Endothelial cell of umbilical vein (primary cell): Measurements from ENCODE around the gene ANKRD35. TPM values are rescaled to one million over a fixed set of nuclear protein-coding genes. Genes with fewer than 3 reads are reported as not detected.

ENCODE experiments used
- BruUV-seq: library from RNA; stranded (reverse); fragments of 400-500 nt; replicated peaks from 2 replicates; lab custom pipeline; 2021; lab: Mats Ljungman, UMichigan
- CTCF ChIA-PET: fragments of 300-600, 350-600 bp; sonication (Branson Sonifier 250); formaldehyde crosslinking; loops from one replicate; lab custom pipeline; 2021; ENCODE audit warnings: antibody characterized with exemption, inconsistent platforms; lab: Charles Lee
- POLR2A ChIA-PET: fragments of 300-600, 350-600 bp; sonication (Branson Sonifier 250); formaldehyde crosslinking; loops from one replicate; lab custom pipeline; 2021; ENCODE audit warnings: antibody characterized with exemption, inconsistent platforms; lab: Charles Lee
- DNase-seq: peaks from one replicate; pipeline ENCODE4 v3.0.0-alpha.2; 2011; ENCODE audit warnings: low read depth, low spot score
- FAIRE-seq: peaks from 2 replicates; lab custom pipeline; 2011; peaks lifted over from hg19 to GRCh38; lab: Jason Lieb, UNC
- H2AFZ ChIP-seq: 2 replicates; pipeline ENCODE4 v1.6.0; 2012; ENCODE audit warnings: low read depth, low read length, control low read depth, inconsistent platforms
- H3K27ac ChIP-seq: 2 replicates; pipeline ENCODE4 v1.5.1; 2011; ENCODE audit warnings: low read depth, mild to moderate bottlenecking, control low read depth, low read length, moderate library complexity; ENCODE audit not compliant: insufficient read depth
- H3K27me3 ChIP-seq, 2 experiments: 2 replicates each; pipeline versions ENCODE4 v1.6.0 to v1.6.1; 2011; ENCODE audit warnings: low read length in 2 of 2, mixed read lengths in 1 of 2; ENCODE audit not compliant: control insufficient read depth in 2 of 2, insufficient read depth in 2 of 2
- H3K36me3 ChIP-seq, 2 experiments: 2 replicates in 1 of 2; 3 replicates in 1 of 2; pipeline ENCODE4 v1.5.1; 2011; ENCODE audit warnings: low read length in 2 of 2, mild to moderate bottlenecking in 1 of 2, moderate library complexity in 1 of 2; ENCODE audit not compliant: control insufficient read depth in 2 of 2, insufficient read depth in 2 of 2; ENCODE audit errors: extremely low read depth in 1 of 2
- H3K4me1 ChIP-seq: 3 replicates; pipeline ENCODE4 v1.5.1; 2011; ENCODE audit warnings: mild to moderate bottlenecking, low read length; ENCODE audit not compliant: control insufficient read depth, insufficient read depth; ENCODE audit errors: extremely low read depth
- H3K4me2 ChIP-seq: 2 replicates; pipeline ENCODE4 v1.6.1; 2011; ENCODE audit warnings: low read length, control low read depth, mixed read lengths; ENCODE audit not compliant: insufficient read depth
- H3K4me3 ChIP-seq, 3 experiments: fragments of 200-600 bp in 1 of 3; sonication (generic), shearing (Covaris generic) in 1 of 3; replicated peaks in 1 of 3; 2 replicates each; pipeline ENCODE4 v1.5.1; 2011 to 2016; ENCODE audit warnings: control low read depth in 3 of 3, low read length in 3 of 3, mild to moderate bottlenecking in 2 of 3, inconsistent platforms in 1 of 3, low read depth in 1 of 3, moderate library complexity in 1 of 3; ENCODE audit not compliant: insufficient read depth in 1 of 3
- H3K79me2 ChIP-seq: 2 replicates; pipeline ENCODE4 v1.6.0; 2012; ENCODE audit warnings: low read length, inconsistent platforms; ENCODE audit not compliant: control insufficient read depth, insufficient read depth
- H3K9ac ChIP-seq: replicated peaks from 2 replicates; pipeline ENCODE3; 2011; ENCODE audit warnings: low read length, control low read depth; ENCODE audit not compliant: insufficient read depth; ENCODE audit errors: extremely low read depth
- H3K9me1 ChIP-seq: replicated peaks from 3 replicates; pipeline ENCODE4 v1.6.0; 2011; ENCODE audit warnings: mild to moderate bottlenecking, low read length; ENCODE audit not compliant: control insufficient read depth, insufficient read depth; ENCODE audit errors: extremely low read depth
- H3K9me3 ChIP-seq: replicated peaks from 2 replicates; pipeline ENCODE4 v1.5.1; 2012; ENCODE audit warnings: low read length, inconsistent platforms; ENCODE audit not compliant: control insufficient read depth, insufficient read depth
- H4K20me1 ChIP-seq: replicated peaks from 2 replicates; pipeline ENCODE3; 2011; ENCODE audit warnings: mild to moderate bottlenecking, low read length; ENCODE audit not compliant: control insufficient read depth, insufficient read depth; ENCODE audit errors: extremely low read depth
- EZH2 ChIP-seq: IDR thresholded peaks from 2 replicates; pipeline ENCODE4 v1.6.1; 2012; ENCODE audit warnings: borderline replicate concordance, low read depth, mild to moderate bottlenecking, moderate library complexity, low read length, inconsistent platforms; ENCODE audit not compliant: severe bottlenecking
- FOS ChIP-seq: IDR thresholded peaks from 2 replicates; pipeline ENCODE4 v1.6.1; 2011; ENCODE audit warnings: mild to moderate bottlenecking, low read length, moderate library complexity, borderline replicate concordance; ENCODE audit not compliant: insufficient read depth
- GATA2 ChIP-seq: IDR thresholded peaks from 2 replicates; pipeline ENCODE4 v1.7.0; 2011; ENCODE audit warnings: low read depth, mild to moderate bottlenecking, moderate library complexity, mixed read lengths, low read length; ENCODE audit not compliant: insufficient read length, insufficient read depth
- JUN ChIP-seq: IDR thresholded peaks from 2 replicates; pipeline ENCODE4 v1.6.1; 2011; ENCODE audit warnings: borderline replicate concordance, low read depth; ENCODE audit not compliant: insufficient read length, insufficient read depth
- MAX ChIP-seq: IDR thresholded peaks from 2 replicates; pipeline ENCODE4 v1.6.1; 2011; ENCODE audit not compliant: insufficient read depth, insufficient read length
- MYC ChIP-seq: IDR thresholded peaks from one replicate; pipeline ENCODE4 v1.6.1; 2011; ENCODE audit warnings: mild to moderate bottlenecking, low read depth, low read length
- POLR2A ChIP-seq: IDR thresholded peaks from 2 replicates; pipeline ENCODE4 v1.6.1; 2012; ENCODE audit warnings: low read depth, mild to moderate bottlenecking, control low read depth, low read length
- POLR2AphosphoS5 ChIP-seq: IDR thresholded peaks from 2 replicates; pipeline ENCODE4 v1.6.1; 2012; ENCODE audit warnings: low read depth, mild to moderate bottlenecking, control low read depth, low read length, moderate library complexity; ENCODE audit not compliant: insufficient read depth
- dilution Hi-C: fragments of 300-500 bp; cut with MboI; formaldehyde crosslinking; loops from one replicate; pipeline ENCODE4 v1.15.0; 2019; ENCODE audit warnings: low sequenced_read_pairs; ENCODE audit not compliant: extremely low pct_ligation_motif_present
- intact Hi-C: fragments of 100-400 bp; cut with micrococcal nuclease; formaldehyde crosslinking; loops from one replicate; pipeline ENCODE4 v1.10.0; 2022
- polyA plus RNA-seq, 4 experiments: library from polyadenylated mRNA; depleted of rRNA in 3 of 4; stranded (reverse) in 3 of 4; unstranded in 1 of 4; fragments of >200 nt; gene quantifications; 2 replicates each; pipeline versions ENCODE4 v1.2.1 to v1.2.3, GENCODE V29; 2011 to 2012; ENCODE audit warnings: missing spikeins in 1 of 4
- total RNA-seq: library from RNA; stranded (reverse); gene quantifications from 2 replicates; pipeline ENCODE4 v1.2.3, GENCODE V29; 2021
- TF ChIP-seq, protein P1 (sequence below), 2 donors: IDR thresholded peaks; 1 replicate in 1 of 2; 2 replicates in 1 of 2; pipeline ENCODE4 v1.5.1; 2011; ENCODE audit warnings: low read length in 2 of 2, mild to moderate bottlenecking in 2 of 2, moderate library complexity in 2 of 2, control low read depth in 1 of 2, inconsistent platforms in 1 of 2, low read depth in 1 of 2; ENCODE audit not compliant: insufficient read depth in 1 of 2; ENCODE audit errors: extremely low read depth in 1 of 2

Gene ANKRD35
- total and polyA plus RNA-seq, 2 donors (not counting 3 experiments of a cell fraction or from before 2014, with no cell fraction given), result 0.15 to 0.20 TPM

DNA sequence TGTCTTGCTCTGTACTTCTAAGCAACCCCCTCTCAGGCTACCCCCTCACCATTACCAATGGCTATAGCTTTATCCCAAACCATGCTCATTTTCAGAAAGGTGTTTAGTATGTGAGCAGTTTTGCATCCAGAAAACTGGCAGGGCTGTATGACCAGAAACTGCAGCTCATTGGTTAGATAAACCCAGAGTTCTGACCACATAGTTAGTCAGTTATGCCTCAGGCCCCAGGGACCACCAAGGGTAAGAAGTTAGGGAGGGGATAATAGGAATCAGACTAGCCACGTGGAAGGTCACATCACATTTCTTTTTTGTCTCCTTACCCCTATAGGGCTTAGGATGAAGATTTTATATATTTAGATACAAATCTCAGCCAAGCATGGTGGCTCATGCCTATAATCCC is 23.0 kb upstream of the ANKRD35 start:
- intact Hi-C loops, result loop anchor here (5.0 kb wide), 1 partner anchor 49 kb away; the partner anchor contains the start of gene LIX1L
- Histone ChIP-seq H3K4me2 (peak overlapping the region; percentile 49), H3K27me3 (no peaks in the 10 kb centered on the region), H3K27ac (peak overlapping the region; percentile 39), H3K36me3 (peaks cover 5 to 8% of the 10 kb centered on the region in 2 experiments), H3K4me1 (peaks cover 25% of the 10 kb centered on the region), H3K4me3 (peak overlapping the region in 1 of 3 experiments; percentile 5), H3K9me1 (no peaks in the 10 kb centered on the region), H3K79me2 (peaks cover 7% of the 10 kb centered on the region), H4K20me1 (no peaks in the 10 kb centered on the region), H3K9me3 (no peaks in the 10 kb centered on the region), H2AFZ (peak overlapping the region; percentile 15), H3K9ac (no peak overlapping the region)
- TF ChIP-seq POLR2AphosphoS5 (no peak), MYC (no peak), GATA2 (no peak), EZH2 (no peak), JUN (no peak)
- FAIRE-seq, result no peak
- ChIA-PET CTCF (interaction anchor here (0.8 to 7.7 kb wide), 15 partner anchors 10 to 129 kb away, joined by 3 to 280 read pairs (median 6); partner anchors contain the start of genes ANKRD35, NUDT17, PEX11B and RBM8A), POLR2A (interaction anchor here (3.1 kb wide), 1 partner anchor 17 kb away, joined by 23 read pairs; no protein-coding TSS in a partner anchor)
- dilution Hi-C loops, result no loop called here
- TSS peak; percentile 27 for BruUV-seq
- no peak for DNase-seq

- peak overlapping the region; percentile 39 for H3K27ac ChIP-seq
- H3K4me2 ChIP-seq, result no peak overlapping the region
- H3K4me1 ChIP-seq, result peaks cover 25% of the 10 kb centered on the region
- H3K4me3 ChIP-seq, result no peak overlapping the region
- H3K79me2 ChIP-seq, result peaks cover 7% of the 10 kb centered on the region
- H2AFZ ChIP-seq, result peak overlapping the region; percentile 68
- no peaks in the 10 kb centered on the region for H3K27me3 ChIP-seq
- no peaks in the 10 kb centered on the region for H3K9me3 ChIP-seq
- no peak overlapping the region for H3K9ac ChIP-seq
- peaks cover 5 to 6% of the 10 kb centered on the region in 2 experiments for H3K36me3 ChIP-seq
- no TSS peak for BruUV-seq
- H3K9me1 ChIP-seq, result no peaks in the 10 kb centered on the region
- intact Hi-C loops (loop anchor here (5.0 kb wide), 1 partner anchor 50 kb away; the partner anchor contains the start of gene LIX1L), dilution Hi-C loops (no loop called here)
- ChIA-PET POLR2A (interaction anchor here (0.6 to 3.1 kb wide), 4 partner anchors 15 to 55 kb away, joined by 5 to 23 read pairs (median 8); partner anchors contain the start of gene PIAS3), CTCF (interaction anchor here (0.6 to 7.7 kb wide), 10 partner anchors 11 to 132 kb away, joined by 3 to 280 read pairs (median 4); partner anchors contain the start of genes ANKRD35, NUDT17, PEX11B and RBM8A)
- DNase-seq, result peak; percentile 59
- H4K20me1 ChIP-seq, result no peaks in the 10 kb centered on the region
- no peak for TF ChIP-seq POLR2AphosphoS5
- no peak for TF ChIP-seq EZH2
- TF ChIP-seq MAX, result no peak
- no peak for TF ChIP-seq POLR2A
- no peak for TF ChIP-seq JUN
- no peak for TF ChIP-seq MYC
- TF ChIP-seq, protein P1, sequence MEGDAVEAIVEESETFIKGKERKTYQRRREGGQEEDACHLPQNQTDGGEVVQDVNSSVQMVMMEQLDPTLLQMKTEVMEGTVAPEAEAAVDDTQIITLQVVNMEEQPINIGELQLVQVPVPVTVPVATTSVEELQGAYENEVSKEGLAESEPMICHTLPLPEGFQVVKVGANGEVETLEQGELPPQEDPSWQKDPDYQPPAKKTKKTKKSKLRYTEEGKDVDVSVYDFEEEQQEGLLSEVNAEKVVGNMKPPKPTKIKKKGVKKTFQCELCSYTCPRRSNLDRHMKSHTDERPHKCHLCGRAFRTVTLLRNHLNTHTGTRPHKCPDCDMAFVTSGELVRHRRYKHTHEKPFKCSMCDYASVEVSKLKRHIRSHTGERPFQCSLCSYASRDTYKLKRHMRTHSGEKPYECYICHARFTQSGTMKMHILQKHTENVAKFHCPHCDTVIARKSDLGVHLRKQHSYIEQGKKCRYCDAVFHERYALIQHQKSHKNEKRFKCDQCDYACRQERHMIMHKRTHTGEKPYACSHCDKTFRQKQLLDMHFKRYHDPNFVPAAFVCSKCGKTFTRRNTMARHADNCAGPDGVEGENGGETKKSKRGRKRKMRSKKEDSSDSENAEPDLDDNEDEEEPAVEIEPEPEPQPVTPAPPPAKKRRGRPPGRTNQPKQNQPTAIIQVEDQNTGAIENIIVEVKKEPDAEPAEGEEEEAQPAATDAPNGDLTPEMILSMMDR (IDR thresholded peaks at IDR 0.05; ENCODE audit: extremely low read depth in 1 of 2, insufficient read depth in 1 of 2, low read depth in 1 of 2, low read length in 2 of 2), result no peak
- TF ChIP-seq FOS, result no peak
- no peak for TF ChIP-seq GATA2
- peak; percentile 78 for FAIRE-seq
Measured at GRCh38 chr1:145906954-145907753, 21.5 kb upstream of the ANKRD35 start.
